ENCODE results near the gene EDEM2. TPM values are rescaled to one million over a fixed set of nuclear protein-coding genes. Genes with fewer than 3 reads are reported as not detected.

The EDEM2 gene
- polyA plus RNA-seq, 2 of the 4 experiments (the other 2 are of a cell fraction): 41.6 to 51.2 TPM

- no peak for TF ChIP-seq ELK1 (IDR thresholded peaks at IDR 0.05; ENCODE audit: low read depth, low read length)
- TF ChIP-seq BCL3 (IDR thresholded peaks at IDR 0.05): peak; percentile 77
- TF ChIP-seq EHF (CRISPR knock-in tag; IDR thresholded peaks at IDR 0.05): peak; percentile 58; the same call in 1 of the 2 replicates
- TF ChIP-seq POLR2A (IDR thresholded peaks at IDR 0.05; ENCODE audit: low read length): peak; percentile 61
- TF ChIP-seq HOXB13 (CRISPR knock-in tag; IDR thresholded peaks at IDR 0.05; ENCODE audit: low read depth): peak; percentile 92; the same call in 1 of the 2 replicates
- TF ChIP-seq MYC (IDR thresholded peaks at IDR 0.05; ENCODE audit: borderline replicate concordance, low read length): peak; percentile 100
- no peak for TF ChIP-seq ZFP36 (IDR thresholded peaks at IDR 0.05; ENCODE audit: borderline replicate concordance, partially characterized antibody)
- 0 out of 2 replicates have a peak, but pooled peaks have one; percentile 17 for TF ChIP-seq MAZ (IDR thresholded peaks at IDR 0.05; ENCODE audit: borderline replicate concordance, low read depth, low read length)
- TF ChIP-seq GATA3 (IDR thresholded peaks at IDR 0.05; ENCODE audit: borderline replicate concordance): no peak
- TF ChIP-seq CEBPB (IDR thresholded peaks at IDR 0.05): no peak
- TF ChIP-seq BHLHE40 (IDR thresholded peaks at IDR 0.05; ENCODE audit: low read depth, low read length): peak; percentile 30; the same call in 1 of the 2 replicates
- TF ChIP-seq FOSB (CRISPR knock-in tag; IDR thresholded peaks at IDR 0.05): no peak
- no peak for TF ChIP-seq EP300 (IDR thresholded peaks at IDR 0.05)
- TF ChIP-seq FOXS1 (CRISPR knock-in tag; IDR thresholded peaks at IDR 0.05): no peak
- no peak for TF ChIP-seq ZC3H11A (IDR thresholded peaks at IDR 0.05)
- TF ChIP-seq CHD2 (IDR thresholded peaks at IDR 0.05; ENCODE audit: low read length, partially characterized antibody): no peak
- TF ChIP-seq, protein P1, sequence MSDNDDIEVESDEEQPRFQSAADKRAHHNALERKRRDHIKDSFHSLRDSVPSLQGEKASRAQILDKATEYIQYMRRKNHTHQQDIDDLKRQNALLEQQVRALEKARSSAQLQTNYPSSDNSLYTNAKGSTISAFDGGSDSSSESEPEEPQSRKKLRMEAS (IDR thresholded peaks at IDR 0.05): peak; percentile 98
- no peak for TF ChIP-seq CBX8 (IDR thresholded peaks at IDR 0.05)
- no peak for TF ChIP-seq JUNB (IDR thresholded peaks at IDR 0.05)
- peak; percentile 76; the same call in 1 of the 2 replicates for TF ChIP-seq HOXB5 (CRISPR knock-in tag; IDR thresholded peaks at IDR 0.05)
- TF ChIP-seq TFCP2L1 (CRISPR knock-in tag; IDR thresholded peaks at IDR 0.05): no peak
- TF ChIP-seq E2F6 (IDR thresholded peaks at IDR 0.05; ENCODE audit: borderline replicate concordance, low read depth): peak; percentile 98
- TF ChIP-seq TP53 (CRISPR knock-in tag; IDR thresholded peaks at IDR 0.05): no peak; the same call in 1 of the 2 replicates
- TF ChIP-seq, protein P2, sequence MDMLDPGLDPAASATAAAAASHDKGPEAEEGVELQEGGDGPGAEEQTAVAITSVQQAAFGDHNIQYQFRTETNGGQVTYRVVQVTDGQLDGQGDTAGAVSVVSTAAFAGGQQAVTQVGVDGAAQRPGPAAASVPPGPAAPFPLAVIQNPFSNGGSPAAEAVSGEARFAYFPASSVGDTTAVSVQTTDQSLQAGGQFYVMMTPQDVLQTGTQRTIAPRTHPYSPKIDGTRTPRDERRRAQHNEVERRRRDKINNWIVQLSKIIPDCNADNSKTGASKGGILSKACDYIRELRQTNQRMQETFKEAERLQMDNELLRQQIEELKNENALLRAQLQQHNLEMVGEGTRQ (IDR thresholded peaks at IDR 0.05): peak; percentile 86
- no peak for TF ChIP-seq NR3C1 (IDR thresholded peaks at IDR 0.05)
- TF ChIP-seq SREBF2 (IDR thresholded peaks at IDR 0.05): no peak
- no peak; the same call in 1 of the 2 replicates for TF ChIP-seq HDAC2 (IDR thresholded peaks at IDR 0.05)
- TF ChIP-seq HOXA7 (CRISPR knock-in tag; IDR thresholded peaks at IDR 0.05): no peak
Measured at GRCh38 chr20:35092524-35093266, 54.4 kb downstream of the EDEM2 start, which contains the start of gene TRPC4AP (continued).
